GM18499 (cell line): ENCODE data around the gene RPAIN.
"Not testable (repeated sequence)": the region's sequence is repeated elsewhere in the genome, so short reads cannot be mapped to it uniquely, and the experiment has no call there.

Experiments used
- ATAC-seq: cut with Tn5 transposase; IDR thresholded peaks from one replicate; pipeline ENCODE4 v1.9.1; 2021; ENCODE audit warnings: moderate number of reproducible peaks; ENCODE audit not compliant: insufficient read depth, unreplicated experiment

Gene RPAIN

DNA sequence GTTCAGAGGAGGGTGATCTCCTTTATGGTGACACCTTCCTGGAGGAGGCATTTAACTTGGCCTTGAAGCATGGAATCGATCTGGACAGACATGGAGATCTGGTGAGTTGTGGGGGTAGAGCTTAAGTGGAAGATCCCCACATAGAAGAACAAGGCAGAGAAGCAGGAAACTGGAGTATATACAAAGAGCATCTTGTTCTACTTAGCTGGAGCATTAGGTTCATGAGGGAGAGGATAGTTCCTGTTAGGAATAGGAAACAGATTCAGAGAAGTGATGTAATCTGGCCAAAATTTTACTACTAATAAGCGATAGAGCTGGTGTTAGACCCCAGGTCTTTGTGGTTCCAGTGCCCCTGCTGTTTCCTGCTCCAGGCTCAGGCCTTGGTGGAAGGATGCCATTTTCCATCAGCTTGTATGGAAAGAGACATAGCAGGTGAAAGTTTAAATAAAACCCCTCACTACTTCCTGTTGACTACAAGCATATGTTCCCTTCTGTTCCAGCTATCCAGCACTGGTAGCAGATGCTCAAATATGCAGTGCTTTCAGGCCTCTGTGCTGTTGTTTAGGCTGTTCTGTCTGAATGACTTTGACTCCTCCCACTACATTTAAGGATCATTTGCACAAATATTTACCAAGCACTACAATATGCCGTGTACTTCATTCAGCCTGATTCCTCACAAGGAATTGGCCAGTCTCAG lies 9.4 kb downstream of the RPAIN start:
- ATAC-seq: no peak

DNA sequence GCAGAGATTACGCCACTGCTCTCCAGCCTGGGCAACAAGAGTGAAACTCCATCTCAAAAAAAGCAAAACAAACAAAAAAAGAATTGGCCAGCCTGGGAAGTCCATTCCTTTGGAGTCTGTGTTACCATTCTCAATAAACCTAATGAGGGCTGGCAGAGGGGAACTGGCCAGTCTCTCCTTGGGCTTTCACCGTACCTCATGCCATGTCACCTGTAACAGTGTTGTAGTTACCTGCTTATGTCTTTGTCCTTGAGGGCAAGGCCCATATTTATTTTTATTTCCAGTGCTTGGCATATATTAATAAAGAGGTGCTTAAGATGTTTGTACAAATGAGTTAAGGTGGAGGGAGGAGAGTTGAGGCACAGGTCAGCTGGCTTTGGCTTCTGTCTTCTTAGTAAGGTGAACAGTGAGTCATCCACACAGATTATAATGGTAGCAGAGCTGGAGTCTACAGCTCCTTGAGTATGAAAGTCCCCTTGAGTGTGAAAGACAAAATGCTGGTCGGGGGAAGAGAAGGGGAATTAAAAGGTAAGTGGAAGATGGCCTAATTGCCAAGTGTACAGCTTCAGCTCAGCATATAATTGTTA lies 10.5 kb downstream of the RPAIN start:
- no peak for ATAC-seq

DNA sequence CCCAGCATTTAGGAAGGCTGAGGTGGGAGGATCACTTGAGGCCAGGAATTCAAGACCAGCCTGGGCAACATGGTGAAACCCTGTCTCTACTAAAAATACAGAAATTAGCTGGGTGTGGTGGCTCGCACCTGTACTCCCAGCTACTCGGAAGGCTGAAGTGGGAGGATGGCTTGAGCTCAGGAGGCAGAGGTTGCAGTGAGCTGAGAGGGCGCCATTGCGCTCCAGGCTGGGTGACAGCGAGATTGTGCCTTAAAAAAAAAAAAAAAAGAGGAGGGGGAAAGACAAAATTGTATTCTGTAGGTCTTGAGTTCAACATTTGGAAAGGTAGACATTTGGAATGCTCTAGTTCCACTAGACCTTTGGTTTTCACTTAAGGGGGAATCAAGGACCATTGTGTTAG lies 11.3 kb downstream of the RPAIN start:
- not testable (repeated sequence) for ATAC-seq

DNA sequence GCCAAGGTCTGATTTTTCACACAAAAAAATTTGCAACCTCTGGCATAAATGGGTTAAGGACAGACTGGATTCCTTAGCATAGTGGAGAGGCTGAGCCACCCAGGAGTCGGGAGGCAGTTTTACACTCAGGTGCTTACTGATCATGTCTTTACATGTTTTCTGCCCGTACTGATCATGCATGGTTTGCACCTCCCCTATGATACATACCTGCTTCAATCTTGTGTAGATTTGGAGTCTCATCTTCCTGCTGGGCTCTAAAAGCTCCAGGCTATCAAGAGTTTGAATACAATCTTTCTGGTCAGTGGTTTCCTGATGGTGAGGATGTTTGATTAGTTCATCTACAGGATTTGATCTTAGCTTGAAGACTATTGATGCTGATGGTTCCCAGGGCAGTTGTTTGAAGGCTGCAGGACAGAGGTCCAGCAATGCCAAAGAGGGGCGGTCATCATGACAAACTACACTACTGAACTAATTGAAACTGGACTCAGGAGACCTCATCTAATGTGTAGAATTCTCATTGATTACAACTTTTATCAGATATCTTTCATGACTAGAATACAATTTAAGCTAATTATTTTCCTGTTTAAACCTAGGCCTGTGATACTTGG lies 12.1 kb downstream of the RPAIN start:
- no peak for ATAC-seq

DNA sequence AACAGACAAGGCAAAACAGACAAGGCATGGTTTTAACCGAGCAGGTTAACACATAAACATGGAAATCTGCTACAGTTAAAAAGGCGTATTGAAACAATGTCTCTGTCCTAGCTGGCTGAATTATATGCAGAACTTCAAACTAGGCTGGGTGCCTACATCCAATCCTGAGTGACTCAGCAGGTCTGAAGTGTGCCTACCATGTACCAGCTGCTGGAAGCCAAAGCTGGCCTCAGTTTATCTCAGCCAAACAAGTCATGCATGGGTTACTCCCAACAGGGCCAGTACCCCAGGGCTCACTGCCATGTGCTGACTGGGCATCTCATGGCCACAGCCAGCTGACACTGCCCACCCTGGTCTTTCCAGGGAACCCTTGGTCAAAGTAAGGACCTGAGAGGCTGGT lies 15.0 kb downstream of the RPAIN start:
- ATAC-seq: no peak

DNA sequence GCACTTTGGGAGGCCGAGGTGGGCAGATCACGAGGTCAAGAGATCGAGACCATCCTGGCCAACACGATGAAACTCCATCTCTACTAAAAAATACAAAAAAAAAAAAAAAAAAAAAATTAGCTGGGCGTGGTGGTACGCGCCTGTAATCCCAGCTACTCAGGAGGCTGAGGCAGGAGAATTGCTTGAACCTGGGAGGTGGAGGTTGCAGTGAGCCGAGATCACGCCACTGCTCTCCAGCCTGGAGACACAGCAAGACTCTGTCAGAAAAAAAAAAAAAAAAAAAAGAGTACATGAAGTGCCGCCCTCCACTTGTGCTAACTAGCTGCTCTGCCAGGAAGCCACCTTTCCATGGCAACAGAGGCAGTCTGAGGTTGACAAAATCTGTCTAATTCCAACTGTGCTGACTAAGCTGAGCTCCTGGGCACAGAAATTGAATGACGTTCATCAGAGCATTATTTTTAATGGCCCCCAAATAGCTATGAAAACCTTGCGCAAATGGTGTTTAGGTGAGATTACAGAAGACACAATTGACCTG lies 15.9 kb downstream of the RPAIN start:
- ATAC-seq: not testable (repeated sequence)

DNA sequence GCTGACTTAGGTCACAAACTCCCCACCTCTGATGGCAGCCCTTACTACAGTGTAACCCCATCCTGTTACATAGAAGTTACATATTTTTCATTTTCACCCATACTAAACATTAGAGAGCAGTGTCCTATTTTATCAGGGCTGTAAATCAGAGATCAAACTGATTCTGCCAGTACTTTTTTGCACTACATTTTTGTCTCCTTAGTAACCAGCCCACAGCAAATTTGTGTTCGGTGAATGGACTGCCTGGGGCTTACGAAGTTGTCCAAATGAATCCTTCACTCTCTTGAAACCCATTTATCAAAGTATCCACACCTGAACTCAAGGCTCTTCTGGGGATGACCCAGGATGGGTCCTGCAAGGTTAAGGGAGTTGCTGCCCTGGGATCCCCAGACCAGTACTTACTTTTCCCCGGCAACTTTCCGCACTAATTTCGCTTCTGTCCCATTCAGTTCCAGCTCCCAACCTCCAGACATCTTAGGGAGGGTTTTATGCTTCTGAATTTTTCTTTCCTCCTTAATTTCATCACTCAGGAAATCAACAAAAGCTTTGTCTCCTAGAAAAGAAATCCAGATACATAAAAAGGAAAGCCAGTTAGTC lies 17.8 kb downstream of the RPAIN start:
- no peak for ATAC-seq

DNA sequence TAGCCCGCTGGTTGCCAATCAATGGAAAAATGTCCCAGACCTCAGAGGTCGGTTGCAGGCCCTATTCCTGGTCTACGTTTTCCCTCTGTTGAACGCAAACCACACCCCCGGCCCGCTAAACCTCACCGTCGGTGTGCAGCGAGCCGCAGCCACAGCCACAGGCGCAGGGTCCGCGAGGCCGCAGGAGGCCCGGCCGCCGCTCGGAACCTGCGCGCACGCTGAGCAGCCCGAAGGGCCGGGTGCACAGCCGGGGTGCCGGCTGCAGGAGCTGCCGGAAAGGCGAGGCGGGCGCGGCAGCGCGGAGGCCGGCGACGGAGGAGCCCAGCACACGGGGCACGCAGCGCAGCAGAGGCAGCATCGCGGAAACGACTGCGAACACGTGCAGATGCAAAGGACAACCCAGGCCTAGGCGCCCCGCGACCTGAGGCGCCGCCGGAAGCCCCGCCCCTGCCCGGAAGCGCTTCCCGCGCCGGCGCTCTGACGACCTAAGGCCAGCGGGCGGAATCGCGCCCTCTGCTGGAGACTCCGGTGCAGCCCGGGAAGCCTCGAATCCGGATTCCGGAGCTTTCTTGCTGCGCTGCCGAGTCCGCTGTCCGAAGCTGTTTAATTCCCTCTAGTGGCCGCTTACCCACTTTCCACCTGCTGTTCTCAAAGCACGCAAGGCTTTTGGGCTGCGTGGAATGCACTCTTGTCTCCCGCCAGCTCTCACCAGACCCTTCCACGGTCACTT lies 18.9 kb downstream of the RPAIN start, which contains the start of gene C1QBP:
C1QBP (minus strand) TSS at position 440 of the 730 bp plus-strand sequence; CDS start at position 358, 82 bp downstream.
- peak; percentile 55 for ATAC-seq

DNA sequence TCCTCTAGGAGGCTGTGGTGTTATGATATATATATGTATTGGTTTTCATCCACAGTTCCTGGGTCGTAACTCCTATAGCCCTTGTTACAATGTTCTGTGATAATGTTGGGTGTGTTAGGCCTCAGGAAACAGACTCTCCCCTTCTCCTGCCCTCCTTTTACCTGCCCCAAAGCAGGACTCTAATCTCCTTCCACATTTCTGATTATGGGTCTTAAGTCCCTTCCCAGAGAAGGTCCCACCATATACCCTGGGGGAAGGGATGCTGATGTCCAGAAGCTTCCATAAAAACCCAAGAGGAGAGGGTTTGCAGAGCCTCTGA lies 19.4 kb downstream of the RPAIN start:
- no peak for ATAC-seq

DNA sequence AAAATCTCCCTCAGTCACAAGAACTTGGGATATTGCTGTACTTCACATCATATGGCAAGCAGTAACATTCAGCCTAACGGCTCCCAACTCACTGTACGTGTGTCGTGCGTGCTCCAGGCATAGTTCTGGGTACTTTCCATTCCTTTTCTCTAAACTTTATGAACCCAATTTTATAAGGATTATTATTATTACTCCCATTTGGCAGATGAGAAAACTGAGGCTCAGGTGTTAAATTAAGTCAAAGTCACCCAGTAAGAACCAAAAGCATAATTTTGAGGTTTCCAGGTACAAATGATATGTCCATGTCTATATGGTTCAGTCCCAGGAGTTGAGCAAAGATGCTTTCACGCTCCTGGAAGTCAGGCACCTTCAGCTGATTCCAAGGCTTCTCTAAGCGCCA lies 23.7 kb downstream of the RPAIN start:
- no peak for ATAC-seq

DNA sequence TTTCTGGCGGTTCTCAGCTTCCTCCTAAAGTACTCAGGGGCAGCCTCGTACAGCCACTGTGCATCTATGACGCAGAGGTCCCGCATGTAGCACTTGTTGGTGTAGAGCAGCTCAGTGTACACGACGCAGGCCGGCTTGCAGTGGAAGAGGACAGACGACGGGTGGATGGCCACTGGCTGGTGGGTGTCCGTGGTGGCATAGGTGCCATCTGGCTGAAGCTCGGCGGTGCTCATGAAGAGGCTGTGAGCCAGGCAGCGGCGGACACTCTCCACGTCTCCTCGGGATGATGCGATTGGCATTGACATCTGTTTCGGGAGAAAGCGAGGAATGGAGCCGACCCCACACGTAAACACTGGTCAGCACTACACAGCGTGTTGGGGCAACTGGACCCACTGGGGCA lies 24.2 kb downstream of the RPAIN start:
- no peak for ATAC-seq

DNA sequence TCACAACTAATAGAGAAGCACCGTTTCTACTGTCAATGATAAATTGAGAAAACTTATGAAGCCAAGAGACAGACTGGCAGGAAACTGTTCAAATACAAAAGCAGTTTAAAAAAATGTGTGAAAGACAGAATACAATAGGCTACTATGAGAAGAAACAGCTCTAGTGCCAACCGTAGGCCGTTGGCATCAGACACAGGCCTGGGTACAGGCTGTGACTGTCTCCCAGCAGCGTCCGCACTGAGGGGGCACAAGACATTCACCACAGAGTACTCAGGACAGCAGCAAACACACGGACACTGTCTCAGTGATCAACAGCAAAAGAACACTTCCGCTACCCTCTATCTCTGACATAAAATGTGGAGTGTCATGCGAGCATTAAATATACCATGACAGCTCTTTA lies 26.8 kb downstream of the RPAIN start:
- ATAC-seq: no peak

DNA sequence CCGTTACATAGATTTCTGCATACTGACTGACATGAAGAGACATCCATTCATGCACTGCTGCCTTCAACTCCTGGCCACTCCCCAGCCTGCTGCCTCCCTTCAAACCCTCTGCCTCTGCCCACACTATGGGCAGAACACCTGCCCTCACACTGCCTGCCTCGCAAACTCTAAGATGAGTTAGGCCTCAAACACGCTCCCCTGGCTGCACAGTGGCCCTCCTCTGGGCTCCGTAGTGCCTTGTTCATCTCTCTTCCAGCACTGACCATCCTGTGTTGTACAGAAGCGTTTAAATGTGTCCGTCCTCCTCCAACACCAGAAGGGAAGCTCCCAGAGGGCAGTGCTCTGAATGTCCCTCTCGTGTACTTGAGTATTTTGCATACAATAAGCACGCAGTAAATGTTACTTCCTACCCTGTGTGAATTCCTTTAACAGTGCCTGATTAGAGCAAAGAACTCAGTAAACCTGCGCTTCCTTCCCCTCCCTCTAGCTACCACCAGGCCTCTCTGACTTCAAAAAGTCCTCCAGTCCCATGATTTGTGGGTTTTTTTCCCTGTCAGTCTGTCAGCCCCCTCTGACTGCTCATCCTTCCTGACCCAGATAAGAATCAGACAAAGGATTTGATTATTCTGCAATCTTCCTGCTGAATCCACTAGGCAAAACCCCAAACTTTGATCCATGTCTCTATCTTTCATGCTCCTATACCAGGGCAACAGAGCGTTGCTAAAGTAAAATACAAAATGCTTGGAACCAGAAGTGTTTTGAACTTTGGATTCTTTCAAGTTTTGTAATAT lies 44.9 kb downstream of the RPAIN start:
- no peak for ATAC-seq

DNA sequence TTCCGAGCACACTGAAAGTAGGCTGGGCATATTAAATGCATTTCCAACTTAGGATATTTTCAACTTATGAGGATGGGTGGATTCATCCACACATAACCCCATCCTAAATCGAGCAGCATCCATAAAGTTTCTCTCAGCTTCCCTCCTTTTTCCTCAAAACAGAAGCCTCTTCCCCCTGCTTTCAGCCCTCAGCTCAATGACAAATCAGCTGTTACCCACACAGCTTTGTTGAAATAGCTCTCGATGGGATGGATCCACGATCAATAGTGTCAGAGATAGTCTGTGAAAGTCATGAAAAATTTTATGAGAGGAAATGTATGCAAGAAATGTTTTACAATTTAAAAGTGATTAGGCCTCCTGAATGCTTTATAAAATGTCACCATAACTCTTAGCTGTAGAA lies 46.3 kb downstream of the RPAIN start:
- ATAC-seq: no peak

DNA sequence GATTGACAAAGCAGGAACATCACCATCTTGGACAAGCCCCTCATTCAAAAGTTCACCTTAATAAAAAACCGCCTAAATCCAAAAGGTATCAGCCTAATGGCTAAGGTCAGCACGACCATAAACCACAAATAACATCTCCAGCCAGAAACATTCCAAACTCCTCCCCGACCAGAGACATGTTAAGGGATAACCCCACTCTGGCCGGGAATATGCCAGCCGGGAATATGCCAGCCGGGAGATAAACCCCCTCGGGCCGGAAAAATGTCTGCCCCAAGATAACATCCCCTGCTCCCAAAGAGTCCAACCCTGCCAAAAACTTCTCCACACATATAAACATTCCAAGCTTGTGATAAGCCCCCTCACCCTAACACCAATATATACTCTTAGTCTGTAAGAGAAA lies 47.4 kb downstream of the RPAIN start:
- ATAC-seq: no peak

DNA sequence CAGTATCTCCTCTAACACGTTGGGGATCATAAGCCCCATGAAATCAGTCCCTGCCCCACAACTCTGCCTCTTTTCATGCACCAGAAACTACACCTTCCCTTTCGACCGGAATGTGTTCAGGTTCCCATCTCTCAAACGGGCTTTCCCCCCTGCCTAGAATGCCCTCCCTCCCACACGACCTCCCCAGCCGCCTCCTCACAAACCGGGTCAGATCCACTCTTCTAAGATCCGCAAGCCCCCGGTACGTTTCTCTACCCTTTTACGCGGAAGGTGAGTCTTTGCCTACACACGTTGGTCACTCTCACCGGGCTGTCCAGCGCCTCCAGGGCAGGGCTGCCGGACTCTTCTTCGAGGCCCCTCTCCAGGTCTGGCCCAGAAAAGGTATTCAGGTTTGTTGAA lies 48.1 kb downstream of the RPAIN start:
- no peak for ATAC-seq

DNA sequence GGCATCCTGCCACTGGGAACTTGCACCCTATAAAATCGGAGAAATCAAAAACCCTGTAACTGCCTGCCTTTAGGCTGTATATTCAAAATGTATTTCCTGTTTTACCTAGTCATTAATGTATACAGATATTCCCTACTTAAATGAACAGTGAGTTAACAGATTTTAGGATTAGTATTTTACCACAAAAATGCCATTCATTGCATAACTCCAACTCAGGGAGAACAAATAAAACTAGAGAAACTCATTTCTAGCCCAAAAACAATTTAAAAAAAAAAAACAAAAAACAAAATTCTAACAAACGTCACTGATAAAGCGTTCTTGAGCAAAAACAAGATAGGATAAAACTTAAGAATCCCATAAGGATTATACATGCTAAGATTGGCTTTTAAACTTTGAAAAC lies 52.5 kb downstream of the RPAIN start:
- ATAC-seq: no peak

DNA sequence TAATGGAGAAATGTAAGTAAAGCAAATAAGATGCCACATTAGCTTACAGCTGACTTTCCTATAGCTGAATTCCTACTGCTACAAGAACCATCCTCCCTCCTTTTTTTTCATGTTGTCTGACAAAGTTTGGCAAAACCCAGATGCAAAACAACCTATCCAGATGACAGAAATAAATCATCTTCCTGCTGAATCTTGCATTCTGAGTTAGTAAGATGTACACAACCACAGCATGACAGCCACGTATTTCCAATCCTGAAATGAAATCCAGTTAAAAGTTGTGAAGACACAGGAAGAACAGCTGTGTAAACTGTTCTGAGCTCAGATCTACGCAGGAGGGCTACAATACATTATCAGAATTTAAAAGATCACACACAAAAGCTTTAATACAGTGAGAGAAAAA lies 53.9 kb downstream of the RPAIN start:
- no peak for ATAC-seq

DNA sequence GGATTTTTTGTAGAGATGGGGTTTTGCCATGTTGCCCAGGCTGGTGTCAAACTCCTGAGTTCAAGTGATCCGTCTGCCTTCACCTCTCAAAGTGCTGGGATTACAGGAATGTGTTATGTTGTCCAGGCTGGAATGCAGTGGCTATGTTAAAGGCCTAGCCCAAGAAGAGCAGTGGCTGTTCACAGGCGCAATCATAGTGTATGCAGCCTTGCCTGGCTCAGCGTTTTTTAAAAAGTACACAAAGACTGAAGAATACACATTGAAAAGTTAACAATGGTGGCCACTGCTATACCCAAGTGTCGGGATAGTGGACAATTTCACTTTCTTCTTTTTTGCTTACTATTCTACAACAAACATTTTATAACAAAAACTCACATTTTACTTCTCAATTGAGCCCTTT lies 59.0 kb downstream of the RPAIN start:
- no peak for ATAC-seq

DNA sequence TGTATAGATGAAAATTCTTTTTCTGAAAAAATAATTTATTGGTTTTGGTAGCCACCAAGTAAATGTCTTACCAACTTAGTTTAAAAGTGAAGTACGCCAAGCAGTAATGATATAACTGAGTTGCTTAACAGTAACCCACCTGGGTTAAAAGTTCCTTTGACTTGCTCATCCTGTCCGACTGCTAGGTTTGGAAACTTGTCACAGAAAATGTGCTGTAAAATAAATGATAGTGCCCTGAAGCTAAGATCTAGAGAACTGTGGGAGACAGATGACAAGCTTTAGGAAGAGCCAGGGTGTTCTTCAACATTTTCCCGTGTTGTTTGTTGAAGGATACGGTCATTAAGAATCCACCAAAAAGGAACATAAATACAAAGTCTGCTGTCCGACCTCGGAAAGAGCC lies 61.0 kb downstream of the RPAIN start:
- no peak for ATAC-seq
